GM12872 (cell line): ENCODE results near the gene CHURC1.

Source experiments
- TF ChIP-seq, protein P1 (sequence below): IDR thresholded peaks from 3 replicates; pipeline ENCODE4 v1.5.1; 2011; ENCODE audit warnings: low read depth, mild to moderate bottlenecking, low read length, moderate library complexity; ENCODE audit not compliant: insufficient read depth

CHURC1 gene

GRCh38 chr14:64971491-64971942 is 57.3 kb downstream of the CHURC1 start:
- TF ChIP-seq, protein P1, sequence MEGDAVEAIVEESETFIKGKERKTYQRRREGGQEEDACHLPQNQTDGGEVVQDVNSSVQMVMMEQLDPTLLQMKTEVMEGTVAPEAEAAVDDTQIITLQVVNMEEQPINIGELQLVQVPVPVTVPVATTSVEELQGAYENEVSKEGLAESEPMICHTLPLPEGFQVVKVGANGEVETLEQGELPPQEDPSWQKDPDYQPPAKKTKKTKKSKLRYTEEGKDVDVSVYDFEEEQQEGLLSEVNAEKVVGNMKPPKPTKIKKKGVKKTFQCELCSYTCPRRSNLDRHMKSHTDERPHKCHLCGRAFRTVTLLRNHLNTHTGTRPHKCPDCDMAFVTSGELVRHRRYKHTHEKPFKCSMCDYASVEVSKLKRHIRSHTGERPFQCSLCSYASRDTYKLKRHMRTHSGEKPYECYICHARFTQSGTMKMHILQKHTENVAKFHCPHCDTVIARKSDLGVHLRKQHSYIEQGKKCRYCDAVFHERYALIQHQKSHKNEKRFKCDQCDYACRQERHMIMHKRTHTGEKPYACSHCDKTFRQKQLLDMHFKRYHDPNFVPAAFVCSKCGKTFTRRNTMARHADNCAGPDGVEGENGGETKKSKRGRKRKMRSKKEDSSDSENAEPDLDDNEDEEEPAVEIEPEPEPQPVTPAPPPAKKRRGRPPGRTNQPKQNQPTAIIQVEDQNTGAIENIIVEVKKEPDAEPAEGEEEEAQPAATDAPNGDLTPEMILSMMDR, result no peak

DNA sequence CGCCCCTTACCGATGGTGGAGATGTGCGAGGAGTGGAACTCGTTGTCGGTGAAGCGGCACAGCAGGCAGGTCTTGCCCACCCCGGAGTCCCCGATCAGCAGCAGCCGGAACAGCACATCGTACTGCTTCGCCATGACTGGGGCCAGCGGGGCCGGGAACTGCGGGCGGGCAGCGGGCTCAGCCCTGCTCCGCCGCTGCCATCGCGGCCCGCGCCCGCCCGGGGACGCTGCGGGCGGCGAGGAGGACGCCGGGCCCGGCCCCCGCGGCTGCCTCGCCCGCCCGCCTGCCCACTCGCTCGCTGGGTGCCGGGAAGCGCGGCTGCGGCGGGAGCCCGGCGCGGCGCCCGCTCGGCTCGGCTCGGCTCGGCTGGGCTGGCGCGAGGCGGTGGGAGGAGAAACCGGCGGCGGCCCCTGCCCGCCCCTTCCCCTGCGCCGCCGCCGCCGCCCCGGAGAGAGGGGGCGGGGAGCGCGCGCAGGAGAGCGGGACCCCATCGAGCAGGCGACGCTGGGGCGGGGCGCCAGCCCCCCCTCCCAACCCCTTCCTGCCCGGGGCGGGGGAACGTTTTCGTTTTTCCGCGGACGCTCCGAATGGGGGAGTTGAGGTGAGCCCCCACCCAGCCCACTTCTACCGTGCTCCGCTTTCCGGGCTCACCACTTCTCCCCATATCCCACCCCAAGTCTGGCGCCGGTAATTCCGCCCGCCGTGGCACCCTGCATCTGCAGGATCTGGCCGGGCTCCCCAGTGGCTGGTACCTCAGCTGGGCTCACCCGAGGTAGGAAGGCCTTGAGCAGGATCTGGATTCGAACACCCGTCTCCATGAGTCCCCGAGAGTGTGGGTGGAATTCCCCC is 57.9 kb downstream of the CHURC1 start, which contains the start of gene RAB15:
Gene RAB15, minus strand, starts transcription at position 394 of the 849 bp plus-strand sequence. Its CDS starts 260 bp downstream, at position 134.
- TF ChIP-seq, protein P1, result no peak

DNA sequence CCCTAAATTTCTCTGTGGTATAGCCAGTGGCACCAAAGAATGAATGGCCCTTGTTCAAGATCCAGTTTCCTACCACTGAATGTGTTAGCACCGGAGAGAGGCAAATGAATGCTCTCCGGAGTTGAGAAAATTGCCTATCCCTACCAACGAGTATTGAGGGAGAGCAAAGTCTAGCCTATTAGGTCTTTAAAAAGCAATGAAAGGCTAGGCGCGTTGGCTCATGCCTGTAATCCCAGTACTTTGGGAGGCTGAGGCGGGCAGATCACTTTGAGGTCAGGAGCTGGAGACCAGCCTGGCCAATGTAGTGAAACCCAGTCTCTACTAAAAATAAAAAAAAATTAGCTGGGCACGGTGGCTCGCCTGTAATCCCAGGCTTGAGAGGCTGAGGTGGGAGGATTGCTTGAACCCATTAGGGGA is 58.8 kb downstream of the CHURC1 start:
- TF ChIP-seq, protein P1, result no peak

- TF ChIP-seq, protein P1, result no peak
Measured at GRCh38 chr14:64973826-64974225, 59.6 kb downstream of the CHURC1 start.

DNA sequence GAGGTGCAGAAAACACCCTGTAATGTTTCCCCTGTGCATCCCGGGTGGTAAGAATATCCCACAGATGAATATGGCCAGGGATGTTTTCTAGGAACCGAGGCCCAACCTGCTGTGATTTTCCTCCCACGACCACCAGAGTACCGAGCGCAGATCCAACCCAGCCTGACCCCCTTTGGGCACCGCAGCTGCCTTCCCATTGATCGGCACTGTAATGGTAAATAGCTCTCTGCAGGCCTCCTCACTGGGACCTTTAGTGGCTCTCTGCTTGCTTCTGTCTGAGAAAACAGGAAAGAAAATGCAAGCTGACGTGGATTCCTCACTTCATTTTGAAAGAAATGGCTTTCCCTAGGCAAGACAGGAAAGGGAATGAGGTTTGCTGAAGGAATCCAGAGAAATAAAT is 60.3 kb downstream of the CHURC1 start:
- TF ChIP-seq, protein P1, result no peak

DNA sequence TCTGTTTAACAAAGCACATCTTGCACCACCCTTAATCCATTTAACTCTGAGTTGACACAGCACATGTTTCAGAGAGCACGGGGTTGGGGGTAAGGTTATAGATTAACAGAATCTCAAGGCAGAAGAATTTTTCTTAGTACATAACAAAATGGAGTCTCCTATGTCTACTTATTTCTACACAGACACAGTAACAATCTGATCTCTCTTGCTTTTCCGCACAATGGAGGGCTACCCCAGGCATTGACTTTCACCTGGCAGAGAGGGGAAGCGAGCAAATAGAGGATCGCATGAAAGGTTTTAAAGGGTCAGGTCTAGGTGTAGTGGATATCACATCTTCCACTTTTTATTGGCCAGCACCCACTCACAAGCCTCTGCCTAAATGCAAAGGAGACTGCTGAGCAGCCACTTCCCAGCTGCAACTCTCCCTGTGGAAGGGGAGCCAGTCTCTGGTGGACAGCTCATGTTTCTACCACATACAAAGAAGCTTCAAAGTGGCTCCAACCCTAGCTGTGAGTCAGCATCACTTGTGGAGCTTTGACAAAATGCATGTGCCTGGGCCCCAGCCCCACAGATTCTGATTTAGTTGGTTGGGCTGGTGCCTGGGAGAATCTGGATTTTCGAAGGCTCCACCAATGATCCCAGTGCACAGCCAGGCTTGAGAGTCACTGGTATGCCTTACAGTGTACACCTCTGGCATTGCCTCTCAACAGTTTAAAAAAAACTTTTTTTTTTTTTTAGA is 65.2 kb downstream of the CHURC1 start:
- TF ChIP-seq, protein P1, result no peak

GRCh38 chr14:64983439-64984310 is 69.4 kb downstream of the CHURC1 start:
- TF ChIP-seq, protein P1, result peak; percentile 62
